HFFc6 (cell line): ENCODE measurements around the gene LORICRIN. TPM values are rescaled to one million over a fixed set of nuclear protein-coding genes. Genes with fewer than 3 reads are reported as not detected.

Experiments used
- DNase-seq: peaks from one replicate; pipeline ENCODE4 v3.0.0-alpha.2; 2018
- H3K27ac Mint-ChIP-seq: 2 replicates; pipeline ENCODE4 v1.8.0; 2020; ENCODE audit warnings: mild to moderate bottlenecking, mixed read lengths
- H3K27me3 Mint-ChIP-seq: 2 replicates; pipeline ENCODE4 v1.8.0; 2021; ENCODE audit warnings: mild to moderate bottlenecking, moderate library complexity, mixed read lengths; ENCODE audit not compliant: insufficient read depth
- H3K36me3 Mint-ChIP-seq: 2 replicates; pipeline ENCODE4 v1.8.0; 2021; ENCODE audit warnings: low read depth, mixed read lengths
- H3K4me1 Mint-ChIP-seq: 2 replicates; pipeline ENCODE4 v1.8.0; 2020; ENCODE audit warnings: low read depth, mixed read lengths
- H3K4me3 Mint-ChIP-seq: 2 replicates; pipeline ENCODE4 v1.8.0; 2020; ENCODE audit warnings: mild to moderate bottlenecking, moderate library complexity, mixed read lengths
- H3K9me3 Mint-ChIP-seq: 2 replicates; pipeline ENCODE4 v1.8.0; 2020; ENCODE audit warnings: mild to moderate bottlenecking, mixed read lengths
- CTCF ChIP-seq: fragments of 200-600 bp; sonication (generic); IDR thresholded peaks from 2 replicates; pipeline ENCODE4 v1.5.0; 2021; ENCODE audit warnings: antibody characterized with exemption, mild to moderate bottlenecking
- total RNA-seq, 6 experiments: library from RNA; stranded (reverse); fragmentation: NEBNext Ultra II Directional; extraction: Animal tissue kit (Norgen Biotek cat#: 25700); gene quantifications; 2 replicates in 1 of 6; 3 replicates in 5 of 6; pipeline ENCODE4 v1.2.3, GENCODE V29; 2021

The LORICRIN gene
- total RNA-seq, 6 experiments from 2014 or later: not detected

DNA sequence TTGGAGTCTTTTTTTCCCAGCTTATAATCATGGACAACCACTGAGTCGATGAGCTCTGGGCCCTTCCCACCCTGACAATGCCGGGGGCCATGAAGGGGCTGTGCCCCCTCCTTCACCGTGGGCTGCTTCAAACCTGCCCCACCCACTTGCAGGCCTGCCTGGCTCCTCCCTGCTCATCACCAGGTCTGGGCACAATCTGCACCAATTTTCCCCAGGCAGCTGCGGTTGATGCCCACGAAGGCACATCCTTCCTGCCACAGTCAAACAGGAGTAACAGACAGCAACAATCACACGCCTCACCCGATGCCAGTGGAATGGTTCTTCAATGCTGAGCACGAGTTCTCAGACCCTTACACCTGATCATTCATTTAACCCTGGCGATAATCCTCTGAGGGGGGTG is 34.4 kb downstream of the LORICRIN start:
- H3K4me1 Mint-ChIP-seq: no peaks in the 10 kb centered on the region
- H3K36me3 Mint-ChIP-seq: no peaks in the 10 kb centered on the region
- H3K27me3 Mint-ChIP-seq: peaks cover 14% of the 10 kb centered on the region
- H3K4me3 Mint-ChIP-seq: no peak overlapping the region
- DNase-seq: no peak
- TF ChIP-seq CTCF: no peak
- no peaks in the 10 kb centered on the region for H3K9me3 Mint-ChIP-seq
- H3K27ac Mint-ChIP-seq: no peak overlapping the region

- Mint-ChIP-seq H3K27ac (no peak overlapping the region), H3K4me3 (no peak overlapping the region), H3K4me1 (no peaks in the 10 kb centered on the region), H3K9me3 (no peaks in the 10 kb centered on the region), H3K27me3 (peaks cover 25% of the 10 kb centered on the region), H3K36me3 (no peaks in the 10 kb centered on the region)
- TF ChIP-seq CTCF: no peak
- DNase-seq: no peak
These were observed 42.8 kb downstream of the LORICRIN start for GRCh38 chr1:153302308-153302707.

GRCh38 chr1:153305682-153306081 is 46.2 kb downstream of the LORICRIN start:
- no peak for TF ChIP-seq CTCF

DNA sequence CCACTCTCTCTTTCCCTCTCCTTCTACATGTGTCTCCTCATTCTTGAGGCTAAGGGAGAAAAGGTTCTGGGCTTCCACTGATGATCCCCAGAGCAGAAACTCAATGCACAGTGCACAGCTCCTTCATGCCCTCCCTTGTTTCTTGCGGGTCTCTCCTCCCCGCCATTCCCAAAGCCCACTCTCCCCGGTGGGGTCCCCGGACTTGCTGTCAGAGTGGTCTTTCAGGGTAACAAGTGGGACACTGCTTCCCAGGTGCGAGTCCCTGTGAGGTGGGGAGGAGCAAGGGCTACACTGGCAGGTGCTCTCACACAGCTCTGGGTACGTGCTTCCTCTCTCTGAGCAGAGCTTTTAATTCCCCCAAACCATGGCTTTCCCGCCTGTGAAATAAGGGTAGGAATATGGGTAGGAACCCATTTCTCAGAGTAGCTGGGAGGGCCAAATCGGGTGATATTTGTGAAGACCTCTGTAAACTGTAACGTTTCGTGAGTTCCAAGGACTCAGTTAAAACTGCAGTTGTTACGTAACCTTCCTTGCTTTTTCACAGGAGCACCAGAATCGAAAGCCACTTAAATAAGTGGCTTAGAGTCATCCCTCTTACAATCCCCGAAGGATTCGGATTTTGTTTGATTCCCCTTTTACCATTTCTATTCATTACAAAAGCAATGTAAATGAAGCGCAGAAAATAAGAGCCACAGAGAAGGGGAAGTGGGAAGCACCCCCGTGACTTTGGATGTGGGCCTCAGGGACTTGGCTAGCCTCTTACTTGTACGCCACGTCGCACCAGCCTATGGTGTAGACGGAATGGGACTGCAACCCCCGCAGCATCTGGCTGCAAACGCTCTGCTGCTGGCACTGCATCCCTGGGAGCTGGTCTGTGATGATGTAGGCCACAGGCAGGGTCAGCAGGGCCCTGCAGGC is 47.1 kb downstream of the LORICRIN start:
- no peaks in the 10 kb centered on the region for H3K4me1 Mint-ChIP-seq
- DNase-seq: no peak
- H3K4me3 Mint-ChIP-seq: no peak overlapping the region
- H3K9me3 Mint-ChIP-seq: no peaks in the 10 kb centered on the region
- H3K27me3 Mint-ChIP-seq: peaks cover 21% of the 10 kb centered on the region
- no peak for TF ChIP-seq CTCF
- H3K27ac Mint-ChIP-seq: no peak overlapping the region
- H3K36me3 Mint-ChIP-seq: no peaks in the 10 kb centered on the region

More at GRCh38 chr1:153305682-153306081, 46.2 kb downstream of the LORICRIN start:
- H3K36me3 Mint-ChIP-seq: no peaks in the 10 kb centered on the region
- DNase-seq: no peak
- H3K27me3 Mint-ChIP-seq: peaks cover 23% of the 10 kb centered on the region
- no peak overlapping the region for H3K27ac Mint-ChIP-seq
- no peaks in the 10 kb centered on the region for H3K4me1 Mint-ChIP-seq
- no peaks in the 10 kb centered on the region for H3K9me3 Mint-ChIP-seq
- no peak overlapping the region for H3K4me3 Mint-ChIP-seq

DNA sequence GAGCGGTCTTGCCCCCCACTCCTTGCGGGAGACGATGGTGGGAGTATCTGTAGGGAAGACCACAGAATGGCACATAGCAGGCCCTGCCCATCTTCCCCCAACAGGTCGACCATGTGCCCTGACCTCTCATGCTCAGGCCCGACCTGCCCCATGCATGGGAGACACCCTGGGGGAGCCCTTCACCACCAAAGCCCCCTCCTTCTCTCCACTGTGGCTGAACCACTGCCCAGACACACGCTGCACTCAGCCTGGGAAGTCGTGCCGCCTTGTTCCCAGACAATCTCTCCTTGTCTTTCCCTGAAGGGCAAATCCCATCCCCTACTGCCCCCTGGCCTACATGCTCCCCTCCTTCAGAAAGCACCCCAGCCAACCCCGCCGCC is 47.7 kb downstream of the LORICRIN start:
- Mint-ChIP-seq H3K27ac (no peak overlapping the region), H3K4me3 (no peak overlapping the region)
- no peak for TF ChIP-seq CTCF

More for the DNA sequence above, 47.7 kb downstream of the LORICRIN start:
- Mint-ChIP-seq H3K27me3 (peaks cover 19% of the 10 kb centered on the region), H3K36me3 (no peaks in the 10 kb centered on the region), H3K9me3 (no peaks in the 10 kb centered on the region), H3K4me1 (no peaks in the 10 kb centered on the region)
- no peak for DNase-seq
